Anterior cingulate cortex (tissue), 58 donors: ENCODE data around the gene AANAT.

Experiments used
- DNase-seq, 58 donors: peaks; one replicate each; lab custom pipeline; 2025; lab: John Stamatoyannopoulos, UW

Gene AANAT

GRCh38 chr17:76467366-76467765 is at the start of gene AANAT:
TSS of gene AANAT (plus strand) at chr17:76467603. CDS start at chr17:76468747, 1,144 bp downstream.
- DNase-seq = no peak

DNA sequence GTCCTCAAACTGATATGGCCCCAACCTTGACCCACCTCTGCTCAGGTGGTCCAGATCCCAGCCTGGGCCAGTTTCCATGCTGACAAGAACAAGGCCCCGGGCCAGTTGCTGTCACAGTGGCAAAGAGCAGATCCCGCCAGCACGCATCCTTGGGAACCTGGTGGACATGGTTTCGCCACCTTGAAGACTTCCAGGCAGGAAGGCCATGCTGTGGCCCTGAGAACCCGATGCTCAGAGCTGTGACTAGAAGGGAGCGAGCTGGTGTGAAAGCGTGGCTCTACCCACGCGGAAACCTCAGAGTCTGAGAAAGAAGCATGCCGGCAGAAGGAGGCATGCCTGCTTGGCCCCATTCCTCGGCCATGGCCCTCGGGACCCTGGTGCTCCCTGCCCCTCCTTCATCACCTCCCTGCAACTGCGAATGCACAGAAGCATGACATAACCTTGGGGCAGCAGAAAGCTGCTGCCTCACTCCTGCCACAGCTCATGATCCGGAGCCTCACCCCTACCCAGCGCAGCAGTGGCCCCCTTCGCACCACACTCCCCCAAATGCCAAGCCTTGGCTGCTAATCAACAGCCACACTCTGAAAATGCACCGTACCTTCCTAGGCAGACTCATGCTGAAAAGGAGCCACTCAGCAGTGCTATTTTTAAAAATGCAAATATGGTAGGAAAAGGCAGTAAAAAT is 47.7 kb upstream of the AANAT start:
- DNase-seq = peak in 5 of 58 donors; percentile 17 to 49 (median 27)

- DNase-seq = no peak
Observed at GRCh38 chr17:76420356-76421043, 46.9 kb upstream of the AANAT start.

- DNase-seq = no peak
Observed at GRCh38 chr17:76421044-76421407, 46.4 kb upstream of the AANAT start.

DNA sequence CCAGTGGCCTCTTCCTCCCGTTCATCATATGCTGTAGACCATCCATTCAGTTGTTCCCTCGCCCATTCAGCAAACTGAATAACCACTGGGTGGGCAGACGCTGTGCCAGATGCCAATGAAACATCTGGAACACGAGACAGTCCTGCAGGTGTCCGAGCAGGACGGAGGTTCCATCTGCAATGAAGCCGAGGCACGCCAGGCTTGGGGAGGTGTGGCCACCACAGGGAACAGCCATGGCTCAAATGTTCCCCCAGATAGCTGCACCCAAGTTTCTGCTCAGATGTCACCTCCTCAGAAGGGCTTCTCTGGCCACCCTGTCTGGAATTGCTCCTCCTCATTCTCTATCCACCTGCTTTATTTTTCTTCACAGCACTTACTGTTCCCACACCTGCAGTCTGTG is 45.0 kb upstream of the AANAT start:
- no peak for DNase-seq

DNA sequence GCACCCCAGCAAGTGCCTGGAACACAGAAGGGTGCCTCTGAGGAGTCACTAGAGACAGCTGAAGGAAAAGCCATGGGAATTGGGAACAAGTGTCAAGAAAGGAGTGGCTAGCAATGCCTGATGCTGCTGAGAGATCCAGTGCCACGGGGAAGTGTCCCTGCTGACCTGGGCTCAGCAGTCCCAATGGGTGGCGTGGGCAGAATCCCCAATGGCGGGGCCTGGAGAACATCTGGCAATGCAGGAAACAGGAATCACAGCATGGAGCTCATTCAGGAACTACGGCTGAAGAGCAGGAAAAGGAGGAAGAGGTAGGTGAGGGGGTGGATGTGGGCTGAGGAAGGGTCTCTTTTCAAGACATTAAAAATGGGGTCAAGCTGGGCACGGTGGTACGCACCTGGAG is 44.5 kb upstream of the AANAT start:
- no peak for DNase-seq

DNA sequence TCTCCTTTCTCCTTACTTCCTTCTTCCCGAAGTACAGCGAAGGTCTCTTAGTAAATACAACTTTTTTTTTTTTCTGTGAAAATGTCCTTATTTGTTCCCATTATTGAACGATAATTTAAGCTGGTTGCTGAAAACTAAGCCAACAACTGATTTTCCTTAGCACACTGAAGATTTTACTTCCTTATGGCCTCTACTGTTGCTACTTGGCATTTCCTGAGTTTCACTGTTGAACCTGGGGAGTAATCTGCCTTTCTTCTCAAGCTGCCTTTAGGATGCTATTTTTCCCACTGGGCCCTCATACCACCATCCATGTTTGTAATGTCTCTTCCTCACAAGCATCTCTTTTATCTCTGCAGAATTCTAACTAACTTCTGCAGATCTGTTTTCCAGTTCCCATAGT is 40.5 kb upstream of the AANAT start:
- DNase-seq = no peak

- peak in 1 of 58 donors; percentile 47 for DNase-seq
Observed at GRCh38 chr17:76427501-76428231, 39.7 kb upstream of the AANAT start.

DNA sequence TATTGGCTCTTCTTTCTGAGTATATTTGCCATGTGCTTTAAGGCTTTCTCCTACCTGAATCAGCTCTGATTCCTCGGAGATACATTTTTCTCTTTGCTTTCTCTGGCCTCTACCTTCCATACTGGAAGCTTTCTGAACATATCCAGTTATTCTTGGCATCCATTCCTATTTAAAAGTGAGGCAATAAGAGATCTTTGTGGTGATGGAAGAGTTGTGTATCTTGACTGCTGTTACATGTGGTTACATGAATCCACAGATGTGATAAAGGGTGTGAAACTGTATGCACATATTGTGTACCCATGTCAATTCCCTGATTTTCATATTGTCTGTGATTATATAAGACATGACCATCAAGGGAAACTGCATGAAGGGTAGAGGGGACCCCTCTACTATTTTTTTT is 38.9 kb upstream of the AANAT start:
- DNase-seq = no peak

DNA sequence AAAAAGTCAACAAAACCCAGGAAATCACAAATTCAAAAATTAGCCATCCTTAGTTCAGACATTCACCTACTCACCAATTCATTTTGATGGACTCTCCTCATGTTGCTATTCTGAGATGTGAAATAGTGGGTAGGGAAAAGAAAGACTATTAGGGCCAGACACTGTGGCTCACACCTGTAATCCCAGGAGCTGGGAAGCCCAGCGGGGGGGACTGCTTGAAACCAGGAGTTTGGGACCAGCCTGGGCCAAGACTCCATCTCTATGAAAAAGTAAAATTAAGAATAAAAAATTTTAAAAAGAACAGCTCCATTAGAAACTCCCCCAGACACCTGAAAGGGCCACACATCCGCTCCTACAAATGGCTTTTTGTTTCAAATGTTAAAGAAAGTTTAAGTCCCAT is 35.9 kb upstream of the AANAT start:
- DNase-seq = no peak

- DNase-seq = no peak
Observed at GRCh38 chr17:76432004-76432403, 35.4 kb upstream of the AANAT start.

DNA sequence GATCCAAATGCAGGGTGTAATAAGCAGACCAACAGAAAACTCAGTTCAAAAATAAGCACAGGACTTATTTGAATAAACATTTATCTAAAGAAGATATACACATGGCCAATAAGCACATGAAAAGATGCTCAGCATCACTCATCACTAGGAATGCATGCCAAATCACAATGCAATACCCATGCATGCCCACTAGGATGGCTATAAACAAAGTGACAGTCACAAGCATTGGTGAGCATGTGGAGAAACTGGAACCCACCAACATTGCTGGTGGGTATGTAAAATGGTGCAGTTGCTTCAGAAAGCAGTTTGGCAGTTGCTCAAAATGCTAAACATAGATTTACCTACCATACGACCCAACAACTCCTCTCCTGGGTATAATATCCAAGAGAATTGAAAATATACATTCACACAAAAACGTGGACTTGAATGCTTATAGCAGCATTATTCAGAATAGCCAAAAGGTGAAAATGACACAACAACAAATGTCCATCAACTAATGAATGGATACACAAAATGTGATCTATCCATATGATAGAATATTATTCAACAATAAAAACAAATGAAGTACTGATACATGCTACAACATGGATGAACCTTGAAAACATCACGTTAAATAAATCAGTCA is 34.6 kb upstream of the AANAT start:
- DNase-seq = no peak

GRCh38 chr17:76433693-76434092 is 33.7 kb upstream of the AANAT start:
- no peak for DNase-seq

DNA sequence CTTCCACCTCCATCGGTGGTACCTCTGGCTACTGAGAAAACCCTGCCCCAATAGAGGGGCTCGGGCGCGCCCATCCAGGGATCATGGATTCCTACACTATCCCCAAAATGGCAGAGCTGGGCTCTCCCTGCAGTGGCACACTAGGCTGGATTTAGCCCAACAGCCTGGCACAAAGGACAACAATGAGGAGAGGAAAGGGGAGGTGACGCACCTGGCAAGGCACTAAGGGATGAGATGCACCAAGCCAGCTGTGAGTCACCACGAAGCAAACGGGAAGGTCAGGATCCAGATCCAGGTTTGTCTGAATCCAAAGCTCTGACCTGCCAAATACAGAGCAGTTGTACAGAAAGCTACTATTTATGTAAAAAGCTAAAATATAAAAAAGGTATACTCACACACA is 32.5 kb upstream of the AANAT start:
- no peak for DNase-seq

GRCh38 chr17:76435751-76436150 is 31.7 kb upstream of the AANAT start:
- no peak for DNase-seq

GRCh38 chr17:76437467-76438402 is 29.7 kb upstream of the AANAT start:
- DNase-seq = no peak

DNA sequence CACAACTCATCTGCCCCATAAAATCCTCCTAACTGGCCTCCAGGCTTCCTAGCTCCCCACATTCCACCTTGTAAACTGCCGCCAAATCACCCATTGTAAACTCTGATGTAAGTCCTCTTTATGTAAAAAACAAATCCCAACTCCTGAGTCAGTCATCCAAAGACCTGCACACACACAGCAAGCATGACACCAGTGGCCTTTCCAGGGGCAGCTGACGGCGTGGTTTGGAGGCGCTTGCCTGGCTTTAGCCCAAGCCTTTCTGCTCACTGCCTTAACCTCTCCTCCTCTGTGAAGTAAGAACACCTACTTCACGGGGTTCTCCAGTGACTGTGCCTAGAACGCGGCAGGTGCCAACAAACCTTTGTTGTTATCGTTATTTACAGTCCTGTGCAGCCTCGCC is 28.5 kb upstream of the AANAT start:
- DNase-seq = no peak

- DNase-seq = no peak
Observed at GRCh38 chr17:76439314-76439928, 28.0 kb upstream of the AANAT start.

- DNase-seq = no peak
Observed at GRCh38 chr17:76440751-76441362, 26.5 kb upstream of the AANAT start.
